Measurements from ENCODE around the gene EP400.
A peak's percentile ranks its signal among the peaks of the same experiment; 100 is the strongest.

The EP400 gene

DNA sequence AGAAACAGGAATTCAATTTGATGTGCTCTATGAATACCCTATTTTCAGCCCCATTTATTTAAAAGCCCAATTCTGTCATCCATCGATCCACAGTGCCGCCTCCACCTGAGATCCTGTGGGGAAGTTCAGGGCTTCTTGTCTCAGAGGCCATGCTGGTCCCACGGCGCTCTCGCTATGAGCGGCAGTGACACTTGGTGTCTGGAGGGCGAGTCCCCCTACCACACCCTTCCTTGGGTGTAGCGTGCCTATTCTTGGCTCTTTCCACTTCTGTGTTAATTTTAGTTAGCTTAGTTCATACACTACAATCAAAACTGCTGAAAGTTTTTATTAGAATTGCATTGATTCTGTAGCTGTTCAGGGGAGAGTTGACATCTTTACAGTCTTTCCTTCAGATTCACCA lies 120.6 kb downstream of the EP400 start:
- peaks cover 20% of the 10 kb centered on the region for H3F3A ChIP-seq (ENCODE audit: control insufficient read depth, insufficient read depth)
- peak overlapping the region; percentile 47 for H3K4me3 ChIP-seq (ENCODE audit: low read length)
- peaks cover 15% of the 10 kb centered on the region for H4K20me1 ChIP-seq (ENCODE audit: control insufficient read depth, insufficient read depth, low read depth, low read length)
- H3K9me3 ChIP-seq (ENCODE audit: control insufficient read depth, insufficient read depth, low read length), result no peaks in the 10 kb centered on the region
- peak overlapping the region; percentile 77 for H3K27ac ChIP-seq (ENCODE audit: low read depth, low read length)
- H3K36me3 ChIP-seq (ENCODE audit: control insufficient read depth, low read length), result peaks cover 61% of the 10 kb centered on the region
- H3K9me2 ChIP-seq (replicated peaks; ENCODE audit: control insufficient read depth, low read length), result no peaks in the 10 kb centered on the region
- peaks cover 53% of the 10 kb centered on the region for H3K4me1 ChIP-seq (ENCODE audit: control insufficient read depth, low read length)
- peak overlapping the region; percentile 73 for H3K4me2 ChIP-seq (ENCODE audit: low read length)
- TF ChIP-seq EZH2phosphoT487 (IDR thresholded peaks at IDR 0.05; ENCODE audit: borderline replicate concordance, low read length), result no peak
- TF ChIP-seq, protein P1, sequence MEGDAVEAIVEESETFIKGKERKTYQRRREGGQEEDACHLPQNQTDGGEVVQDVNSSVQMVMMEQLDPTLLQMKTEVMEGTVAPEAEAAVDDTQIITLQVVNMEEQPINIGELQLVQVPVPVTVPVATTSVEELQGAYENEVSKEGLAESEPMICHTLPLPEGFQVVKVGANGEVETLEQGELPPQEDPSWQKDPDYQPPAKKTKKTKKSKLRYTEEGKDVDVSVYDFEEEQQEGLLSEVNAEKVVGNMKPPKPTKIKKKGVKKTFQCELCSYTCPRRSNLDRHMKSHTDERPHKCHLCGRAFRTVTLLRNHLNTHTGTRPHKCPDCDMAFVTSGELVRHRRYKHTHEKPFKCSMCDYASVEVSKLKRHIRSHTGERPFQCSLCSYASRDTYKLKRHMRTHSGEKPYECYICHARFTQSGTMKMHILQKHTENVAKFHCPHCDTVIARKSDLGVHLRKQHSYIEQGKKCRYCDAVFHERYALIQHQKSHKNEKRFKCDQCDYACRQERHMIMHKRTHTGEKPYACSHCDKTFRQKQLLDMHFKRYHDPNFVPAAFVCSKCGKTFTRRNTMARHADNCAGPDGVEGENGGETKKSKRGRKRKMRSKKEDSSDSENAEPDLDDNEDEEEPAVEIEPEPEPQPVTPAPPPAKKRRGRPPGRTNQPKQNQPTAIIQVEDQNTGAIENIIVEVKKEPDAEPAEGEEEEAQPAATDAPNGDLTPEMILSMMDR (IDR thresholded peaks at IDR 0.05; ENCODE audit: low read depth, low read length, poor library complexity, severe bottlenecking), result no peak
- H3K27me3 ChIP-seq (ENCODE audit: control insufficient read depth, low read length), result no peaks in the 10 kb centered on the region
- peaks cover 3% of the 10 kb centered on the region; the same call in 1 of the 2 replicates for H3K79me2 ChIP-seq (ENCODE audit: control insufficient read depth, low read length)

DNA sequence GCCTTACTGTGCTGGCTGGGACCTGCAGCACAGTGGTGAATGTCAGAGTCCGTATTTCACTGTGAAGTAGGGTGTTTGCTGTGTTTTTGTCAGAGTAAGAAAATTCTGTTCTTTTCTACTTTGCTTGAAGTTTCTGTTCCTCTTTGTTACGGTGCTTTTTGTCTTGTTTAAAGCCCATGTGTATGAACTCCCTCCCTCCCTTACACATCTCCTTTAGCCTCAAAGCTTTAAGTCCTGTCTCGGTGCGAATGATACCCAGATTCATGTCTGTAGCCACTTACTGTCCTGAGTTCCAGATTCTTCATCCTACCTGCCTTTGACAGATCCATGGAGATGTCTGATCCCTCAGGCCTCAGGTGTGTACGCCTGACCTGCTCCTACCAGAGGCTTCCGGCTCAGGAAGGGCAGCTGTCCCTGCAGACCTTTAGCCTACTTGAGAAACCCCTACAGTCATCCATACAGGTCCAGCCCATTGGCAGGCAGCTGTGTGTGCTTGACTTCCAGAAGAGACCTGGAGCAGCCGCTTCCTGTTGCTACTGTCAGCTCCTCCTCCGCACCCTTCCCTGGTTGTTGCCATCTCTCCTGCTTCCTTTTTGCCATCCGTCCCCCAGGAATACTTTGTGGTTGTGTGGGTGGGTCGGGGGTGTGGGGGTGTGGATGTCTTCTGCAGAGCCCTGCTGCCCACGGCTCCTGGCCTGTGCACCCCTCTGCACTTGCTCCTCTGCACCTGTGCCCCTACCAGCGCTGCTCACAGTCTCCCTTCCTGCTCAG lies 121.5 kb downstream of the EP400 start:
- peak overlapping the region; percentile 73 for H3K4me2 ChIP-seq (ENCODE audit: low read length)
- no peaks in the 10 kb centered on the region for H3K27me3 ChIP-seq (ENCODE audit: control insufficient read depth, low read length)
- peaks cover 3% of the 10 kb centered on the region; the same call in 1 of the 2 replicates for H3K79me2 ChIP-seq (ENCODE audit: control insufficient read depth, low read length)
- H4K20me1 ChIP-seq (ENCODE audit: control insufficient read depth, insufficient read depth, low read depth, low read length), result peaks cover 15% of the 10 kb centered on the region
- H3K4me3 ChIP-seq (ENCODE audit: low read length), result peak overlapping the region; percentile 47
- H3K36me3 ChIP-seq (ENCODE audit: control insufficient read depth, low read length), result peaks cover 68% of the 10 kb centered on the region
- H3K27ac ChIP-seq (ENCODE audit: low read depth, low read length), result peak overlapping the region; percentile 77
- TF ChIP-seq, protein P1 (IDR thresholded peaks at IDR 0.05; ENCODE audit: low read depth, low read length, poor library complexity, severe bottlenecking), result no peak
- no peak for TF ChIP-seq EZH2phosphoT487 (IDR thresholded peaks at IDR 0.05; ENCODE audit: borderline replicate concordance, low read length)
- peaks cover 14% of the 10 kb centered on the region for H3F3A ChIP-seq (ENCODE audit: control insufficient read depth, insufficient read depth)
- peaks cover 44% of the 10 kb centered on the region for H3K4me1 ChIP-seq (ENCODE audit: control insufficient read depth, low read length)
- H3K9me3 ChIP-seq (ENCODE audit: control insufficient read depth, insufficient read depth, low read length), result no peaks in the 10 kb centered on the region
- no peaks in the 10 kb centered on the region for H3K9me2 ChIP-seq (replicated peaks; ENCODE audit: control insufficient read depth, low read length)

DNA sequence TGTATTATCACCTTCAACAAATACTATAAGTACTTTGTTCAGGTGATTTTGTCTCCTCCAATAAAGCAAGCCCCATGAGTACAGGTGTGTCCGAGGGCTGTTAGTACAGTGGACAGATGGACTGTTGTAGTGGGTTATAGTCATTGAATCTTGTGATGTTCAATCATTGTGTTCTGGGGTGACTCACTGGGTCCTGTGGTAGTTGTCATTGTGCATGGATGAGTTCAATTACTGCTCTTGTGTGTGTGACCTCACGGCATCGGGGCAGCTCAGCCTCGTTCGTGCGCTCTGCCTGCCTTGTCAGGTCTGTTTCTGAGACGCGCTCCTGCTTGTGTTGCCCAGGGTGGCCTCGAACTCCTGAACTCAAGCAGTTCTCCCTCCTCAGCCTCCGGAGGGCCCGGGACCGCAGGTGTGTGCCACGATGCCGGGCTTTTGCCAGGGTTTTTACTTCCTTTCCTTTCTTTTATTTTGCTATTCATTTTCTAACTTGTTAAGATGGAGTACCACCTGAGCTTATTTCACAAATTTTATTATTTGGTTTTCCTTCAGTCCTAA lies 122.2 kb downstream of the EP400 start:
- peaks cover 69% of the 10 kb centered on the region for H3K36me3 ChIP-seq (ENCODE audit: control insufficient read depth, low read length)

More for the DNA sequence above, 122.2 kb downstream of the EP400 start:
- TF ChIP-seq, protein P1 (IDR thresholded peaks at IDR 0.05; ENCODE audit: low read depth, low read length, poor library complexity, severe bottlenecking), result no peak
- H3K9me2 ChIP-seq (replicated peaks; ENCODE audit: control insufficient read depth, low read length), result no peaks in the 10 kb centered on the region
- H3K9me3 ChIP-seq (ENCODE audit: control insufficient read depth, insufficient read depth, low read length), result no peaks in the 10 kb centered on the region
- peak overlapping the region; percentile 73 for H3K4me2 ChIP-seq (ENCODE audit: low read length)
- peak overlapping the region; percentile 47 for H3K4me3 ChIP-seq (ENCODE audit: low read length)
- H3K27me3 ChIP-seq (ENCODE audit: control insufficient read depth, low read length), result no peaks in the 10 kb centered on the region
- peaks cover 10% of the 10 kb centered on the region for H4K20me1 ChIP-seq (ENCODE audit: control insufficient read depth, insufficient read depth, low read depth, low read length)
- H3K79me2 ChIP-seq (ENCODE audit: control insufficient read depth, low read length), result peaks cover 3% of the 10 kb centered on the region; the same call in 1 of the 2 replicates
- H3K27ac ChIP-seq (ENCODE audit: low read depth, low read length), result peak overlapping the region; percentile 77
- peaks cover 13% of the 10 kb centered on the region for H3F3A ChIP-seq (ENCODE audit: control insufficient read depth, insufficient read depth)
- H3K4me1 ChIP-seq (ENCODE audit: control insufficient read depth, low read length), result peaks cover 37% of the 10 kb centered on the region
